Measurements from ENCODE around the gene ITIH5.

- TF ChIP-seq CTCF (IDR thresholded peaks at IDR 0.05; ENCODE audit: insufficient read depth, low read depth, low read length) (no peak), EZH2 (IDR thresholded peaks at IDR 0.05; ENCODE audit: insufficient read depth, low read length) (no peak)
Observed at GRCh38 chr10:7662522-7662921, 4.2 kb downstream of the ITIH5 start.
